ENCODE data around the gene GPD1L. TPM values are rescaled to one million over a fixed set of nuclear protein-coding genes. Genes with fewer than 3 reads are reported as not detected.

Gene GPD1L
- total RNA-seq, 1 experiment from 2014 or later = 12.1 TPM

GRCh38 chr3:32217339-32217738 lies 110.9 kb downstream of the GPD1L start:
- no peak for DNase-seq (ENCODE audit: extremely low read depth, low read depth)

Other genes with a start within 250 kb of the GPD1L start
- gene OSBPL10, start 125.4 kb upstream of the GPD1L start, total RNA-seq (2014; rRNA removed; shearing (Covaris generic)) = 2.1 and 3.0 TPM in 2 replicates
- 0.10 TPM in 1 of 2 replicates, not detected in the other for gene ZNF860, start 124.9 kb upstream of the GPD1L start, total RNA-seq (2014; rRNA removed; shearing (Covaris generic))
- 4.9 and 6.0 TPM in 2 replicates for gene CMTM8, start 132.1 kb downstream of the GPD1L start, total RNA-seq (2014; rRNA removed; shearing (Covaris generic))